GM19397 (cell line): ENCODE data around the gene CTNND2.

Source experiments
- ATAC-seq: cut with Tn5 transposase; IDR thresholded peaks from one replicate; pipeline ENCODE4 v1.9.1; 2021; ENCODE audit warnings: mild to moderate bottlenecking, moderate library complexity; ENCODE audit not compliant: unreplicated experiment

Gene CTNND2, protein sequence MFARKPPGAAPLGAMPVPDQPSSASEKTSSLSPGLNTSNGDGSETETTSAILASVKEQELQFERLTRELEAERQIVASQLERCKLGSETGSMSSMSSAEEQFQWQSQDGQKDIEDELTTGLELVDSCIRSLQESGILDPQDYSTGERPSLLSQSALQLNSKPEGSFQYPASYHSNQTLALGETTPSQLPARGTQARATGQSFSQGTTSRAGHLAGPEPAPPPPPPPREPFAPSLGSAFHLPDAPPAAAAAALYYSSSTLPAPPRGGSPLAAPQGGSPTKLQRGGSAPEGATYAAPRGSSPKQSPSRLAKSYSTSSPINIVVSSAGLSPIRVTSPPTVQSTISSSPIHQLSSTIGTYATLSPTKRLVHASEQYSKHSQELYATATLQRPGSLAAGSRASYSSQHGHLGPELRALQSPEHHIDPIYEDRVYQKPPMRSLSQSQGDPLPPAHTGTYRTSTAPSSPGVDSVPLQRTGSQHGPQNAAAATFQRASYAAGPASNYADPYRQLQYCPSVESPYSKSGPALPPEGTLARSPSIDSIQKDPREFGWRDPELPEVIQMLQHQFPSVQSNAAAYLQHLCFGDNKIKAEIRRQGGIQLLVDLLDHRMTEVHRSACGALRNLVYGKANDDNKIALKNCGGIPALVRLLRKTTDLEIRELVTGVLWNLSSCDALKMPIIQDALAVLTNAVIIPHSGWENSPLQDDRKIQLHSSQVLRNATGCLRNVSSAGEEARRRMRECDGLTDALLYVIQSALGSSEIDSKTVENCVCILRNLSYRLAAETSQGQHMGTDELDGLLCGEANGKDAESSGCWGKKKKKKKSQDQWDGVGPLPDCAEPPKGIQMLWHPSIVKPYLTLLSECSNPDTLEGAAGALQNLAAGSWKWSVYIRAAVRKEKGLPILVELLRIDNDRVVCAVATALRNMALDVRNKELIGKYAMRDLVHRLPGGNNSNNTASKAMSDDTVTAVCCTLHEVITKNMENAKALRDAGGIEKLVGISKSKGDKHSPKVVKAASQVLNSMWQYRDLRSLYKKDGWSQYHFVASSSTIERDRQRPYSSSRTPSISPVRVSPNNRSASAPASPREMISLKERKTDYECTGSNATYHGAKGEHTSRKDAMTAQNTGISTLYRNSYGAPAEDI (N-terminal part only)

DNA sequence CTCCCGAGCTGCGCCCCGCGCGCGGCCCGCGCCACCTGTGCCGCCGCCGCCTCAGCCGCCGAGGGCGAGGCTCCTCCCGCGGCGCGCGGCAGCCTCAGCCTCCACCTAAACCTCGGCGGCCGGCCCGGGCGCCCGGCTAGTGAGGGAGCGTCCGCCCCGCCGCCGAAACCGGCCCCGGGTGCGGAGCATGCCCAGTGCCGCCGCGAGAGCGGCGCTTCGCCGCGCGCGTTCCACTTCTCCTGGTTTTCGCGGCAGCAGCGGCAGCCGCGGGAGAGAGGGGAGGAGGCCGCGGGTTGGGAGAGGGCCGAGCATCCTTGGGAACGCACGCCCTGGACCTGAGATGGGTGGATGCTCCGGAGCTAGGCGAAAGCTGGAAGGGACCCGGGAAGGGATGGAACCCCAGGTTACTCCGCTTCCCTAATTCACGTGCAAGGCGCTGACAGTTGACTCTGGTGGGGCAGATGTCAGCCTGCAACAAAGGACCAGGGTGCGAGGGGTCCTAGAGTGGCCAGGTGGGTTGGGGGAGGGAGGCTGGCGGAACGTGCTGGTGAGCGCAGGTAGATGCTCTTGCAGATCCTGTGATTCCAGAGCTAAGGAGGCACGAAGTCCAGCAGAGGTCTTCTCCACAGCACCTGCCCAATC lies at the start of gene CTNND2:
Gene CTNND2 (minus strand): TSS at position 182 of the 642 bp plus-strand sequence. CDS start 593 bp downstream, outside the sequence.
- peak; percentile 40 for ATAC-seq

DNA sequence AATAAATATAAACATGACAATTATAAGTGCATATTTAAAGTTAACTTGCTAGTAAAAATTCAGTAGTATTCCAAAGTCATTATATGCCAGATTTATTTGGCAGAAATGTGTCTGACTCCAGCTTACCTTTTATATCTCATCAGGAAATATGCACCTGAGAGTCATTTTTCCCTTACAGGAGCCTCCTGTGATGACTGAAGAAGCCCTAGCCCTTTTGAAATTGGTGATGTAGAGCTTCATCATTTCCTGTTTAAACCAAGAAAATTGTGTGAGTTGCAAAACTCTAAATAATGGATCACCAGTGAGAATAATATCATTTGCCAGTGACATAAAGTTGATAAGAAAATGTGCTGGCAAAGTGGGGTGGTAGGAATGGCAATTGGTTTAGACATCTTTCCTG lies 42.1 kb upstream of the CTNND2 start:
- no peak for ATAC-seq

DNA sequence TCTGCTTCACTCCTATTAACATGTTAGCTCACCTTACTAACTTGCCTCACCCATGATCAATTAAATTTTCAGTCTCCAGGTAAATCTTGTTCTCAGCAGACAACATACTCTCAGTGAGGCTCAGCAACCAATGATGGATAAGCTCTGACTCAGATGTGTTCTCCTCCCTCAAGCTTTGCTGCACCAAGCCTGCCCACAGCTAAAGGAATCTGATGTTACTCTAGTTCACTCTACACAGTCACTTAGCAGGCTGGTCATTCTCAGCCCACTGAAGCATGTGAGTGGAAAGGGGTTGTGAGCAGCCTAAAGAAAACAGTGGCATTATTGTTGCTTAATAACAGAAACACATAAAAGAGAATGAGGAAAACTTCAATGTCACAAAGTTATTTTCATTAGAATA lies 37.3 kb upstream of the CTNND2 start:
- ATAC-seq = no peak

DNA sequence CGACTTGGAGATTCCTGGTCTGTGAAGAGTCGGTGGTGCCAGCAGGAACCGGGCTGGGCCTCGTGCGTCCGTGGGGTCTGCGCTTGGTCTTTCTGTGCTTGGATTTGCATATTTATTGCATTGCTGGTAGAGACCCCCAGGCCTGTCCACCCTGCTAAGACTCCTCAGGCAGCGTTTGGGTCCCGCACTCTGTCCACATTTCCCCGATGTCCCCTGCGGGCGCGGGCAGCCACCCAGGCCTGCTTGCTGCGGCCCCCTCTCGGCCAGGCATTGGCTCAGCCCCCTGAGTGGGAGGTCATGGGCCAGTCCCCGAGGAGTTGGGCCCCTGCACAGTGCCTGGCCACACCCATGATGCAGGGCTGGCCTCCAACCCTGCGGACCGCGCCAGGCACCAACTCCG lies 27.4 kb upstream of the CTNND2 start:
- no peak for ATAC-seq

DNA sequence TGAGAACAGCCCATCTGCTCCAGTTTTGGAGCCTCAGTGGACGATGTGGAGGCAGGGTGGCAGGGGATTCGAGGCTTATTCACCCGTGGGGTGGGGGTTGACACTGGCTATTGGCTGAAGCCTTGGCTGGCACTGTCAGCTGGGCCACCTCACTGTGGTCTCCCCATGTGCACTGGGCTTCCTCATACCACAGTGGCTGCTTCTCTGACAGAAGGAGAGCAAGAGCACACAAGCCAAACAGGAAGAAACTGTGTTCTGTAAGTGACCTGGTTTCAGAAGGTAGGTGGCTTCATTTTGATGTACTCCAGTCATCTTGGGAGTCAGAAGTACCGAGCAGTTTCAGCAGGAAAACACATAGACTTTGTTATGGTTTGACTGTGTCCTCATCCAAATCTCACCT lies 24.7 kb upstream of the CTNND2 start:
- ATAC-seq = no peak

DNA sequence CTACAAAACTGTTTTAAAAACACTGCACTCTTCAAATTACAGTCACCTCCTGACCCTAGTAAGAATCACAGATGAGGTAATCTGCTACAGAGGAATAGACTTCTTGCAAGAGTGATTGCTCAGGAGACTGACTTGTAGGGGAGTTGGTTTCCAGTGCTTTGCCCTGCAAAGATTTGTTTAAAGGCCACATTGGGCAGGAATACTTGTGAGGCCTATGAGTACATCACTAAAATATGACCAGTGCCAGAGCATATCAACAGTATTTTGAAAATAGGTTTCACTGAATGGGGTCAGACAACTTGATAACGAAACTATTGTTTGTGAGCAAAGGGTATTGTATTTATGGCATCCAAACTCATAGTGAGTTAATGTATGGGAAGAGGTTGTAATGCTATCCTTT lies 21.5 kb upstream of the CTNND2 start:
- no peak for ATAC-seq

DNA sequence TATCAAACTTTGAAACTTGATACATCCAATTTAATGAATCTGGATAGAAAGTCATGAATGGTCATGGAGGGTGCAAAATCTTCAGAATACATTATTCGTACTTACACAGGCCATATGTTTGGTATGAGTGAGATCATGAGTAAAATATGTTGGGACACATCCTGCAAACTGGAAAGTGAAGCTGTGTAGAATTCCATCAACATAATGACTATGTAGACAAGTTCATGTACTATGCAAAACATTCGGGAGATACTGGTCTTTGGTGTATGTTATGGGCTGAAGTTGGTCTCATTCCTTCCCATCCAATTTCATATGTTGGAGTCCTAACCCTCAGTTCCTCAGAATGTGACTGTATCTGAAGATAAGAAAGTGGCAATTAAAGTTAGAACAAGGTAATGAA lies 18.1 kb upstream of the CTNND2 start:
- ATAC-seq = no peak

DNA sequence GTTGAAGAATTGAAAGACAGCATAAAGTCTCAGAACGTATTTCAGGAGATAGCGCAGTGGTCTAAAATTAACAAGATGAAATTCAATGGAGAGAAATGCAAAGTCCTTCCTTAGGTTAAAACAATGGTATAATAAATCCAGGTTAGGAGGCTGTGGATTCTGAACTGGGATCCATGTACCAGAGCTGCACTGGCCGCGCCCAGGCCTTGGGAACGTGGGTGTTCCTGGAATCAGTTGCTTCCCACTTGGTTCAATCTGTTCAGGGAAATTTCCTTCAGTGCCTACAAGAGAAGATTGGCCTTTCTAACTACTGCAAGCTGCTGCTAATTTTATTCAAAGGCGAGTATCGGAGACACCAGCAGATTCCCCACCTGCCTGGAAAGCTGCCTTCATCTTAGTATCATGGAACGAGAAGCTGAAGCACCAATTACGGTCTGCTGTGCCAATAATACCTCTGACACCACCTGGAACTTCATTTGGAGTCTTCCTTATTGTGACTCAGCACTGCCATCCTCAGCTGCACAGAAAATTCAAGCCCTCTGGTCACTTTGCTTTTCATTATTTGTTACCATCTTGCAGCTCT lies 14.3 kb upstream of the CTNND2 start:
- no peak for ATAC-seq

DNA sequence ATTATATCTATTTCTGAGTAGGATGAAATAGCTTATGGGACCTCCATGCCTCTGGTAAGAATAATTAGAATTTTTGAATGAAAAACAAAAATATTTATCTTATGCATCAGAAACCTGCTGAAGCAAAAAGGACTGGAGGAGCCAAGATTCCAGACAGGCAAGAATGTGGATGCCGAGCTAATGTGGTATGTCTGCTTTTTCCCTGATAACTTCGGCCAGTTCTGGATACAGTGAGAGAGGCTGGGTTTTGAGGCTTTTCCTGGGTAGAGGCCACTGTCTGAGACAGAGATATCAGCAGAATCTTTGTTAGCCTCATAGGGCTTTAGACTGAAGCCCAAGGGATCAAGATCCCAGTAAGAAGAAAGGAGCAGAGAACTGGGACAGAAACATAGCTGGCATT lies 5.2 kb upstream of the CTNND2 start:
- no peak for ATAC-seq

DNA sequence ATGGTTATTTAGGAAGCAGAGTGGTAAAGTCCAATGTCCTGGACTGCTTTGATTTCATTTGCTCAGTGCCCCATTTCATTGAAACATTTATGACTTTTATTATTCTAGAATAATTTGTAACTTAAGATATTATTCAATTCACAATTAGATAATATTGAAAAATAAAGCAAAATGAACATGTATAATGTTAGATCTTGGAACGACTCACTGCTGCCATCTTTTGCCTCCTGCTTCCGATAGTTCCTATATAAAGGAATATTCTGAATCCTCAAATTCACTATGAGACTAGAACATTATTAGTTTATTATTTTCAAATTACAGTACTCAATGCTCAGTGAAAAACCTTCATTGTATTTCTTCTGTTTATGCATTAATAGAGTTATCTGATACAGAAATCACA lies 2.3 kb upstream of the CTNND2 start:
- ATAC-seq = no peak

DNA sequence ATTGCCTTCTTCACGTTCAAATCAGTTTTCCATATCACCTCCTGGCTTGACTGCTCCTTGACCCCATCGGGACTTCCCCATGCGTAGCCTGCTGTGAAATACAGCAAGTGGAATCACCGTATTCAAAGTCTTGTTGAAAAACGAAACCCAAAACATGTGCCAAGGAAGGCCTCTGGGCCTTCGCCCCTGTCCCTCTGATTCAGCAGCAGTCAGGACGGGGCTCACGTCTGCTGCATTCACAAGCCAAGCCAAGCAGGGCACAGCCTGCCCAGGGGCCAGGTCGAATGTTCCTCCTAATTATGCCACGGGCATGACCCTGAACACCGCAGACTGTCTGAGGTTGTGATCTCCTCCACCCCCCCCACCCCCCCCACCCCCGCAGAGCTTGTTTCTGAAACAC lies 960 bp upstream of the CTNND2 start:
- ATAC-seq = no peak

DNA sequence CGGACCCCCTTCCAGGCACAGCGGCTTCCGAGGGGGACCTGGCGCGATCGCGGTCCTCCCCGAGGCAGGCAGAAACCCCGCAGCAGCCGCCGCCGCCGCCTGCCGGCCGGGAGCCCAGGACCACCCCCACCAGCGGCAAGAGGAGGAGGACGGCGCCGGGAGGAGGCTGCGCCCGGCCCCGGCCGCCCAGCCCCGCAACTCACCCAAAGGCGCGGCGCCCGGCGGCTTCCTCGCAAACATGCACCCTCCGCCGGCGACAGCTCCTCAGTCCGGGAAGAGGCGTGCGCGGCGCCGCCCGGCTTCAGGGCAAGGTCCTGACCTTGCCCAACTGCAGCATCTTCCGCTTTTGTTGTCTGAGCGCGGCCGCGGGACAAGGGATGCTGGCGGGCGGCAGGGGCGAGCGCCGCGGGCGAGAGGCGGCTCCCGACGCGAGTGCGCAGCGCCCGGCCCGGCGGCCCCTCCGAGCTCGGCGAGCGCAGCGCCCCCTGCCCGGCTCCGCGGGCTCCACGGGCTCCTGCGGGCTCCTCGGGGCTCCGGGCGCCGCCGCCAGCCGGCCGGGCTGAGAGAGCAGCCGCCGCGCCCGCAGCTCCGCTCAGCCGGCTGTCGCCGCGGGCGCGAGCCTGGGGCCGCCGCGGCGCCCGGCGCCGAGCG lies 507 bp downstream of the CTNND2 start:
- ATAC-seq = peak; percentile 62

DNA sequence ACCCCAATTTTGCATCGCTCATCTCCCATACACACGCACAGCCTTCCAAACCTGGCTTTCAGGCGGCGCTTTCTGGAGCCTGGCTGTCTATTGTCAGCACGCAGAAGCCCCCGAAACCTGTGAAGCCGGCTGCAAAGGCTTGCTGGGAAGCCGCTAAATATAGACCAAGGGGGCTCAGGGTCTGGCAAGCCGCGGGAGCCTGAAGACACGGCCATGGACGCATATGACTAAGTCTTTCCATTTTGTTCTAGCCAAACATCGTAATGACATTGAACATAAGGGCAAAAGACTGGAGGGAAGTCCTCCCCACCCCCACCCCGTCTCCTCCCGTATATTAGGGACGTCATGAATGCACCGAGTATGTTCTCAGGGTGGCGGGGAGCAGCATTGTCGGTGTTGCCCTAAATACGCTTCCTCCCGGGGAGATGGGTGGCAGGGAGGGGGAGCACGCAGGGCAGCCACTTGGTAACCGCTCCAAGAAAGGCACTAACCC lies 1.1 kb downstream of the CTNND2 start:
- no peak for ATAC-seq

DNA sequence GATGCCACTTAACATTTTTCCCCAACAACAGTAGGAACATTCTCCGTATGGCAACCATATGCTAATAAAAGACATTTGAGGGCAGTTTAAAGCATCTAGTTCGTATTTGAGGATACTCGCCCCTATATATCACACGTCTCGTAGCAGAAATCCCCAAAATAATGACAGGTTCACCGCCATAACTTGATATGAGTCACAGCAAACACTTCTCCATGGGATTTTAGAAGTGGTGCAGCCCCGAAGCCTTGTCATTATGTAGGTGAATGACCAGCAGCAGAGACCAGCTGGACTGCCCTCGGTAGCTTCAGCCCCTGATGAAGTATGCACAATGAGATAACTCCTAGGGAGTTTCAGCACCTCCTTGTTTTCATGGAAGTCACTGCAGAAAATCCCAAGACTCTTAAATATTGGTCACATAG lies 2.0 kb downstream of the CTNND2 start:
- ATAC-seq = no peak

DNA sequence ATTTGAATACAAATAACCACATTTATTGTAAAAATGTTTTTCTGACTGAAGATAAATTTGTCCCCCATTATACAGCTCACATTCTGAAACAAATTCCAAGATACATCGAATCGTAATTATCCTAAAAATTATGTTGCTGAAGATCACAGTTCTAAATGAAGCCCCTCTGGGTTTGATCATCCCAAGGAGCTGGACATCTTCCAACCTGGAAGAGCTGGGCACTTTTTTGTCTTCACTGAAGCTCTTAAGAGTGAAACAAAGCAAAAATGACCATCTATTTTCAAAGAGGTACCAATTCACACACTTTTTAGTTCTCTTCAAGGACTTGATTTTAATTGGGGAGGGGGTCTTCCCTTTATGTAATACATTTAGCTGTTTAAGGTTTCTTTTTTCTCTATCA lies 5.5 kb downstream of the CTNND2 start:
- ATAC-seq = no peak

DNA sequence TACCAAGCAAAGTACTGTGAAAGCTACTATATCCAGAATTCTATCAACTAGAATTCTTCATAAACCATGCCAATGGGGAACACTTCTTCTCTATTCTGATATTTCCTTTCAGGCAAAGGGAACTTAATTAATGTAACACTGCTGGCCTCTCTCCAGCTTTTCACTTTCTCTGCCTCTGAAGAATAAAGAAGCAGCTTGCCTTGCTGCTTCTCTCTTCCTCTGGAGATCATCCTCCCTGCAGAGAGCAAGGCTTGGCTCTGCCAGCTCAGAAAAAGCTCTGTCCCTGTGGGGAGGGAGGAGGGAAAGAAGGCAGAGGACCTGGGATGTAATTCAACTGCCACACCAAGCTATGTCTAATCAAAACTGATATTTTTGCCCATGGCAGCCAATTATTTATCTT lies 6.5 kb downstream of the CTNND2 start:
- ATAC-seq = no peak

DNA sequence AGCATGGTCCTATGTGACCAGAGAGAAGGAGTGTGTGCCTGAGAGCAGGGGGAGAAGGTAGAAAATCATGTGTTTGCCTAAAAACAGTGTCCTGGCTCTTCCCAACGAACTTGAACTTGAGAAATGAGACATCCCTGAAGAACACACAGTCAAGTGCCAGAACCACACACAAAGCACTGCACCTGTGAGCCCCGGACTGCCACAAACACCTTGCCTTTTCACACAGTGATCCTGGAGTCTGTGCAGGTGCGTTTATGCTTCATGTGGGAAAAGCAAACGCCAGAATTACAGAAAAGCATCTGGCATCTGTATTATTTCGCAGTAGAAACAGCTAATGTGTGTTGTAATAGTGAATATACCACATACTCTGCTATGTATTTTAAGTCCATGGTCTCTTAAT lies 9.3 kb downstream of the CTNND2 start:
- ATAC-seq = no peak

DNA sequence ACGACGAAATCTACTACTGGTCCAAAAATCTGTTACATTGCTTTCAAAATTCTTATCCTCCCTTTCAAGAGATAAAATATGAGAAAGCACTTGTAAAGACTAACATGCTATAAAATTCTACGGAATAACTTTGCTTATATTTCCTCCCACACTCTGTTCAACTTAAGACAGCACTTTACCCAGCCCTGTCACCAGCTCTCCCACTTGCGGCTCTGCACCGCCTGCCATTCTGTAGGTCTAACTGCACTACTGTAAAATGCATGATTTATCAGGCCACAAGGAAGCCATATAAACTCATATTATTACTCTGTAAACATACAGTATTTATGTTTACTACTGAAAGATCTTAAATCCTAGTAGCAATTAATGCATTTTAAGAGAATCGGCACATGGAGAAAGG lies 11.4 kb downstream of the CTNND2 start:
- ATAC-seq = no peak

DNA sequence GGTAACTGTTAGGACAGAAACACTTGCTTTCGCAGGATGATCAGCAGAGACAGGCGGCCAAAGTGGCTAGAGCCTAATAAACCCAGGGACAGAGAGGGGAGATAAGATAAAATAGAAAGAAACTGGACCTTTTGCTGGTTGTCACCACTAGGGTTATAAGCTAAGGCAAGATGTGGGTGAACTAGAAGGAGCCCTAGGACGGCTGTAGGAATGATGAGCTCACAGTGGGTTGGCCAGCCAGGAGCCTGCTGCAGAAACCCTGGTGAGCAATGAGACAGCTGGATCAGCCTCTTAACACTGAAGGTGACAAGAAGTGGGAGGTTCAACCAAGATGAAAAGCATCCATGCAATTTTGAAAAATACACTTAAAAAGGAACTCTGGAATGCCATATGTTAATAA lies 13.5 kb downstream of the CTNND2 start:
- no peak for ATAC-seq

DNA sequence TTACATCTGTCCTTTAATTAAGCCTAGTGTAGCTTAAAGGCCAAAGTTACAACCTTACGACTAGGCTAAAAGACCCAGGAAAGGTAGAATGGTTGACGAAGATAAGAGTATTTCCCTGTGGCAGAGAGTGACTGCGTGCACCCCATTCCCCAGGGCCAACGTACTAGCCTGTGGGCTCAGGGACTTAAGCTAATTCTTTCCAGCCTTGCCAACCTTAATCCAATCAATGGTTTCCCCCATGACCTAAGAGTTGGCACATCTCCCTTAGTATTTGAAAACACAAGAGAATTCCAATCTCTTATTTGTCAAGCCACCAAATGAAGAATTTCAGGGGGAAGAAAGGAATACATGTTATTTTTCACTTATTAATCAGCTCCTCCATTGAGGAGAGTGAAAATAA lies 16.0 kb downstream of the CTNND2 start:
- ATAC-seq = no peak
